OCI-LY3 (cell line): ENCODE data around the gene UBAP2.

Experiments used
- EZH2phosphoT487 ChIP-seq: fragments of 200-600 bp; shearing (Covaris generic); IDR thresholded peaks from 2 replicates; pipeline ENCODE4 v1.6.1; 2018; ENCODE audit warnings: antibody characterized with exemption, mixed run types, low read depth
- TF ChIP-seq, protein P1 (sequence below): fragments of 200-600, 300-600 bp; sonication (generic); IDR thresholded peaks from 2 replicates; pipeline ENCODE4 v1.5.1; 2014; ENCODE audit warnings: antibody characterized with exemption, low read length, low read depth

DNA sequence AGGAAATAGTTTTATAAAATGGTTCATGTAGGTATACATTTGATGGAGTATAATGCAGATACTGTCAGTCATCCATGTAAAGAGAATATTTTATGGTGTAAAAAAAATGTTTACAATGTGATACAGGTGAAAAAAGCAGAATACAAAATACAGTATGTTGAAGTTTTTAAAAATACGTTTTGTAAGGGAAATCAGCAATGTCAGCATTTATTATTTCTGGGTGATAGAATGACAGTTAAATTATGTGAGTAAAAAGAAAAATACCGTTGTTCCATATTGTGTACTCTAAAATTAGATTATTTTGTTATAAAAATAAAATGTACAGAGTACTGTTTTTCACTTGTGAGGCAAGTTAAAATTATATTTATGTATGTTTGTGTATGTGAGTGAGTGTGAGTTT is 162.7 kb downstream of the UBAP2 start:
- no peak for TF ChIP-seq EZH2phosphoT487
- TF ChIP-seq, protein P1, sequence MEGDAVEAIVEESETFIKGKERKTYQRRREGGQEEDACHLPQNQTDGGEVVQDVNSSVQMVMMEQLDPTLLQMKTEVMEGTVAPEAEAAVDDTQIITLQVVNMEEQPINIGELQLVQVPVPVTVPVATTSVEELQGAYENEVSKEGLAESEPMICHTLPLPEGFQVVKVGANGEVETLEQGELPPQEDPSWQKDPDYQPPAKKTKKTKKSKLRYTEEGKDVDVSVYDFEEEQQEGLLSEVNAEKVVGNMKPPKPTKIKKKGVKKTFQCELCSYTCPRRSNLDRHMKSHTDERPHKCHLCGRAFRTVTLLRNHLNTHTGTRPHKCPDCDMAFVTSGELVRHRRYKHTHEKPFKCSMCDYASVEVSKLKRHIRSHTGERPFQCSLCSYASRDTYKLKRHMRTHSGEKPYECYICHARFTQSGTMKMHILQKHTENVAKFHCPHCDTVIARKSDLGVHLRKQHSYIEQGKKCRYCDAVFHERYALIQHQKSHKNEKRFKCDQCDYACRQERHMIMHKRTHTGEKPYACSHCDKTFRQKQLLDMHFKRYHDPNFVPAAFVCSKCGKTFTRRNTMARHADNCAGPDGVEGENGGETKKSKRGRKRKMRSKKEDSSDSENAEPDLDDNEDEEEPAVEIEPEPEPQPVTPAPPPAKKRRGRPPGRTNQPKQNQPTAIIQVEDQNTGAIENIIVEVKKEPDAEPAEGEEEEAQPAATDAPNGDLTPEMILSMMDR, result no peak
